WERI-Rb-1 (cell line): ENCODE data around the gene TARM1.
"Not testable (repeated sequence)": the region's sequence is repeated elsewhere in the genome, so short reads cannot be mapped to it uniquely, and the experiment has no call there.

Experiments used
- DNase-seq: peaks from one replicate; pipeline ENCODE4 v3.0.0-alpha.2; 2020
- H3K27ac ChIP-seq: fragments of 250-450 bp; sonication (Bioruptor Pico); 2 replicates; pipeline ENCODE4 v1.5.1; 2020; ENCODE audit warnings: mild to moderate bottlenecking, moderate library complexity
- H3K27me3 ChIP-seq: fragments of 250-450 bp; sonication (Bioruptor Pico); 2 replicates; pipeline ENCODE4 v1.5.1; 2021; ENCODE audit warnings: mild to moderate bottlenecking, low read depth, moderate library complexity; ENCODE audit not compliant: insufficient read depth, severe bottlenecking
- H3K36me3 ChIP-seq: fragments of 250-450 bp; sonication (Bioruptor Pico); 2 replicates; pipeline ENCODE4 v1.5.1; 2020; ENCODE audit warnings: mild to moderate bottlenecking, moderate library complexity
- H3K4me3 ChIP-seq: 2 replicates; pipeline ENCODE4 v1.5.1; 2011; ENCODE audit warnings: low read depth, mild to moderate bottlenecking, control low read depth, low read length
- H3K9me3 ChIP-seq: fragments of 250-450 bp; sonication (Bioruptor Pico); 2 replicates; pipeline ENCODE4 v1.5.1; 2021; ENCODE audit warnings: mild to moderate bottlenecking, moderate library complexity; ENCODE audit not compliant: severe bottlenecking
- TF ChIP-seq, protein P1 (sequence below): IDR thresholded peaks from 2 replicates; pipeline ENCODE4 v1.5.1; 2011; ENCODE audit warnings: low read depth, mild to moderate bottlenecking, control low read depth, inconsistent platforms, low read length

Gene TARM1

DNA sequence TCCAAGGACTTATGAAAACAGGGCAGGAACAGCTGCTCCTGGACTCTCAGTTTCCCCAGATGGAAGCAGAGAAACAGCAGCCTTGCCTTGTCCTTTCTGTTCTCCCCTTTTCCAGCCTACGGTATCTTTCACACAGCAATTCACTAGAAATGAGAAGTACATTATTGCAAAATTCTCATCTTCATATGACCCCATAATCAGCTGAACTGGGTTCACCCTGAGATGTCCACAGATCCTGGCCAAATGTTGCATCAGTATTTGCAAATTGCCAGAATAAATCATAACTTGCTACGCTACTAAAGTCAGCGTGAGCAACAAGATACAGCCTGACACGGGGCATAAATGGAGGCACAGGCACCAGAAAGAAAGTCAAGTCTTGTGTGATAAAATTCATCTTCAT lies 33.5 kb downstream of the TARM1 start:
- Histone ChIP-seq H3K27me3 (peaks cover 81% of the 10 kb centered on the region), H3K36me3 (no peaks in the 10 kb centered on the region), H3K9me3 (peaks cover 4% of the 10 kb centered on the region), H3K4me3 (no peak overlapping the region), H3K27ac (no peak overlapping the region)
- DNase-seq = no peak
- TF ChIP-seq, protein P1, sequence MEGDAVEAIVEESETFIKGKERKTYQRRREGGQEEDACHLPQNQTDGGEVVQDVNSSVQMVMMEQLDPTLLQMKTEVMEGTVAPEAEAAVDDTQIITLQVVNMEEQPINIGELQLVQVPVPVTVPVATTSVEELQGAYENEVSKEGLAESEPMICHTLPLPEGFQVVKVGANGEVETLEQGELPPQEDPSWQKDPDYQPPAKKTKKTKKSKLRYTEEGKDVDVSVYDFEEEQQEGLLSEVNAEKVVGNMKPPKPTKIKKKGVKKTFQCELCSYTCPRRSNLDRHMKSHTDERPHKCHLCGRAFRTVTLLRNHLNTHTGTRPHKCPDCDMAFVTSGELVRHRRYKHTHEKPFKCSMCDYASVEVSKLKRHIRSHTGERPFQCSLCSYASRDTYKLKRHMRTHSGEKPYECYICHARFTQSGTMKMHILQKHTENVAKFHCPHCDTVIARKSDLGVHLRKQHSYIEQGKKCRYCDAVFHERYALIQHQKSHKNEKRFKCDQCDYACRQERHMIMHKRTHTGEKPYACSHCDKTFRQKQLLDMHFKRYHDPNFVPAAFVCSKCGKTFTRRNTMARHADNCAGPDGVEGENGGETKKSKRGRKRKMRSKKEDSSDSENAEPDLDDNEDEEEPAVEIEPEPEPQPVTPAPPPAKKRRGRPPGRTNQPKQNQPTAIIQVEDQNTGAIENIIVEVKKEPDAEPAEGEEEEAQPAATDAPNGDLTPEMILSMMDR = no peak

DNA sequence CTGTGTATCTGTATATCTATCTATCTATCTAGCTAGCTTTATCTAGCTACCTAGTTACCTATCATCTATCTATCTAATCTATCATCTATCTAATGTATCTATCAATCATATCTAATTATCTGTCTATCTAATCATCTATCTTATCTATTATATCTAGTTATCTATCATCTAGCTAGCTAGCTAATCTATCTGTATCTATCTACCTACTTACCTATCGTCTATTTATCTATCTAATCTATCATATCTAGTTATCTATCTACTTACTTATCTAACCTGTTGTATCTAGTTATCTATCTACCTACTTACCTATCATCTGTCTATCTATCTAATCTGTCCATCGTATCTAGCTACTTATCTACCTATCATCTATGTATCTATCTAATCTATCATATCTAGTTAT lies 35.4 kb downstream of the TARM1 start:
- Histone ChIP-seq H3K36me3 (no peaks in the 10 kb centered on the region), H3K4me3 (no peak overlapping the region), H3K27me3 (peaks cover 82% of the 10 kb centered on the region), H3K9me3 (peaks cover 4% of the 10 kb centered on the region), H3K27ac (no peak overlapping the region)
- no peak for DNase-seq
- TF ChIP-seq, protein P1 = no peak

DNA sequence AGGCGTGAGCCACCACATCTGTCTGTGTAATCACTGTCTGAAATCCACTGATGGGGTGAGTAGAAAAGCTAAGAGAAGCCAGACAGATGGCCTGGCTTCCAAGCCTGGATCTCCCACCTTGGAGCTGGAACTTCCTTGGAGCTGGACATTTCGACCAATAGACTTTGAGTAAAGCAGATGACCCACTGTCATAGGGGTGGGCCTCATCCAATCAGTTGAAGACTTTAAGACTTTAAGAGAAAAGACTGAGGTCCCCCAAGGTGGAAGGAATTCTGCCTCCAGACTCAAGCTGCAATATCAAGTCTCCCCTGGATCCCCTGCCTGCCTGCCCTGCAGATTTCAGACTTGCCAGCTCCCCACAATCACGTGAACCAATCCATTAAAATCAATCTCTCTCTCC lies 38.2 kb downstream of the TARM1 start:
- TF ChIP-seq, protein P1 = no peak
- H3K4me3 ChIP-seq = no peak overlapping the region
- peaks cover 2% of the 10 kb centered on the region for H3K9me3 ChIP-seq

DNA sequence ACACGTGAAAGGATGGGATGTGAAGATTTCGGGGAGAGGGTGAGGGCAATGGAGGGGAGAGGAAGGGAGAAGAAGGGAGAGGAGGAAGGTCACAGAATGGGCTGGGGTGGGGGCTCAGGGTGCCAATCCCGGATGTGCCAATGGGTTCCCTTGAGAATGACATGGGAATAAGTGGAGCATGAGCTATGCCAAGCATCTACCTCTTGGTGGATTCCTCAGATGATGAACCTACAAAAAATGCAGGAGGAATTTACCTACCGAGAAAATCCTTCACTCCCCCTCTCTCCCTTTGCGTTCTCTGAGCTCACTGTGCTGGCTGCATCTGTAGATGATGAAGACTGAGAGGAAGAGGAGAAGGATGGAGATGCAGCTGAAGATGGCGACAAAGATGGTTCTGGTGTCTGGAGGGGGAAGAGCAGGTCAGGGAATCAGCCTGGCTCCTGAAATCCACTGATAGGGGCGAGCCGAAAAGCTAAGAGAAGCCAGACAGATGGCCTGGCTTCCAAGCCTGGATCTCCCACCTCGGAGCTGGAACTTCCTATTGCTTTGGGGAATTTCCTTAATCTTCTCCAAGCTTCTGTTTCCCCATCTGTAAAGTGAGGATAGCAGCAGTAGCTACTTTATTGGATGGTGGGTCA lies 39.1 kb downstream of the TARM1 start:
- Histone ChIP-seq H3K4me3 (no peak overlapping the region), H3K9me3 (peaks cover 2% of the 10 kb centered on the region), H3K27me3 (peaks cover 69% of the 10 kb centered on the region), H3K36me3 (no peaks in the 10 kb centered on the region), H3K27ac (no peak overlapping the region)
- DNase-seq = no peak
- TF ChIP-seq, protein P1 = no peak

More for the DNA sequence above, 38.2 kb downstream of the TARM1 start:
- Histone ChIP-seq H3K27me3 (peaks cover 76% of the 10 kb centered on the region), H3K36me3 (no peaks in the 10 kb centered on the region), H3K27ac (no peak overlapping the region)
- DNase-seq = no peak

DNA sequence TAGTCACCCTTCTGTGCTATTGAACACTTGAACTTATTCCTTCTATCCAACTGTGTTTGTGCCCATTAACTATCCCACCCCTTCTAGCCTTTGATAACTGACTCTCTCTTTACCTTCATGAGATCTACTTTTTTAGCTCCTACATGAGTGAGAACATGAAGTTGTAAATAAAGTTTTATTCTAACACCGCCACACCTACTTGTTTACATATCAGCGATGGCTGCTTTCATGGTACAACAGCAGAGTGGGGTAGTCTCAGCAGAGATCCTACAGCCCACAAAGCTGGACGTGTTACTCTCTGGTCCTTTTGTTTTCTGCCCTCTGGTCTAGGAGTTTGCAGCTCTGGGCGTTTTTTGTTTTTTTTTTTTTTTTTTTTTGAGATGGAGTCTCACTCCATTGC lies 41.2 kb downstream of the TARM1 start:
- H3K36me3 ChIP-seq = no peaks in the 10 kb centered on the region
- TF ChIP-seq, protein P1 = no peak
- no peak overlapping the region for H3K4me3 ChIP-seq
- H3K9me3 ChIP-seq = peaks cover 2% of the 10 kb centered on the region
- DNase-seq = no peak
- H3K27ac ChIP-seq = no peak overlapping the region
- peaks cover 54% of the 10 kb centered on the region for H3K27me3 ChIP-seq

DNA sequence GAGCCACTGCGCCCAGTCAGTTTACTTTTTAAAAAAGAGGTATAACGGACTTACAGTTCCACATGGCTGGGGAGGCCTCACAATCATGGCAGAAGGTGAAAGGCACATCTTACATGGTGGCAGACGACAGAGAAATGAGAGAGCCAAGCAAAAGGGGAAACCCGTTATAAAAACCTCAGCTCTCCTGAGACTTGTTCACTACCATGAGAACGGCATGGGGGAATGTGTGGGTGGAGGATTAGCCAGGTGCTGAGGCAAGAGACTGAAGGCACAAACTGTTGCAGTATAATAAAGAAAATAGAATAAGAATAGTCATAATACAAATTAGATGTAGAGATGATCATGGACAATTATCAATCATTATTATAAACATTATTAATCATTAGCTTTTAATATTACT lies 44.6 kb downstream of the TARM1 start:
- H3K27me3 ChIP-seq = peaks cover 52% of the 10 kb centered on the region
- not testable (repeated sequence) for DNase-seq, H3K9me3 ChIP-seq, H3K4me3 ChIP-seq, H3K36me3 ChIP-seq, H3K27ac ChIP-seq
